ENCODE measurements around the gene HILPDA.
"Not testable (repeated sequence)": the region's sequence is repeated elsewhere in the genome, so short reads cannot be mapped to it uniquely, and the experiment has no call there.

DNA sequence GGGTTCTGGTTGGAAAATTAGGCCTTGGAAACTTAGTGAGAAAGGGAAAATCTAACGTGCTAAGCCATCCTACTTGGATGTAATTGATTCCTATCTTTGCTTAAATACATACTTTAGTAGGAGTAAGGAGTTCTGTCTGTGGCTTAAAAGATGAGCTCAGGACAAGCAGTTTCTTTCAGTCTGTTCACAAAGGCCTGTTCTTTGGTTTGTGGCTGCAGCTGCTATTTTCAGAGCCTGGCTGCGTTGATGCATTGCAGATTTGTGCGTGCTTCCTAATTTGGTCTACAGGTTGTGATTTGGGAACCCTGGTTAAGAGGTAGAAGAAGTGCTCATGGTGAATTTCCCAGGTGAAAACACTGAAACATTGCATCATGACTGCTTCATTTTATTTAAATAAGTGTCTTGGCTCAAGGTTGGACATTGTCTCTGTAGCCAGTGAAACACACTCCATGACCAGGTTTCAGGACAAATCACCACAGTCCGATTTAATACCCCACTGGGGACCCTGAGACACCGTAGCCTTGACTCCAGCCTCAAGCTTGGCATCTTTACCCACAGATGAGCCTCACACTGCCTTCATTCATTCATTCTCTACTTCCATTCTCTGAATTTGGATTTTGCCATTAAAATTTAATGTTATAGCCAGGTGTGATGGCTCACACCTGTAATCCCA, 51.8 kb downstream of the HILPDA start:
- TF ChIP-seq POLR2AphosphoS5 (IDR thresholded peaks at IDR 0.05); RAD21 (conservative IDR thresholded peaks at IDR 0.05); CTCF (IDR thresholded peaks at IDR 0.05; ENCODE audit: poor library complexity, severe bottlenecking); EP300 (conservative IDR thresholded peaks at IDR 0.05; ENCODE audit: poor library complexity, severe bottlenecking); EZH2 (IDR thresholded peaks at IDR 0.05; ENCODE audit: borderline replicate concordance, insufficient read depth, low read length, poor library complexity, severe bottlenecking); SMC3 (conservative IDR thresholded peaks at IDR 0.05; ENCODE audit: poor library complexity); REST (IDR thresholded peaks at IDR 0.05; ENCODE audit: borderline replicate concordance): not testable (repeated sequence)
